ENCODE results near the gene USP20.

GRCh38 chr9:129810116-129810515 lies 25.1 kb upstream of the USP20 start:
- TF ChIP-seq CTCF (IDR thresholded peaks at IDR 0.05) (no peak), POLR2A (IDR thresholded peaks at IDR 0.05) (no peak)
